Adrenal gland (tissue), 5 donors: ENCODE data around the gene APH1A.

ENCODE experiments used
- POLR2A ChIP-seq, 2 donors: fragments of 450-650 bp; IDR thresholded peaks; one replicate each; pipeline ENCODE4 v1.6.1; 2017; ENCODE audit warnings: antibody characterized with exemption in 2 of 2, mild to moderate bottlenecking in 2 of 2, moderate library complexity in 1 of 2
- TF ChIP-seq, protein P1 (sequence below), 6 experiments: fragments of 450-650 bp in 4 of 6; fragments of 200-600 bp in 2 of 6; sonication (generic) in 1 of 6; IDR thresholded peaks; 1 replicate in 5 of 6; 2 replicates in 1 of 6; pipeline versions ENCODE4 v1.5.1 to v1.8.0; 2016 to 2021; ENCODE audit warnings: antibody characterized with exemption in 6 of 6, mild to moderate bottlenecking in 2 of 6, moderate library complexity in 1 of 6
- donor health status: DM: no; HTN: no; CAD: no.

- TF ChIP-seq, protein P1, sequence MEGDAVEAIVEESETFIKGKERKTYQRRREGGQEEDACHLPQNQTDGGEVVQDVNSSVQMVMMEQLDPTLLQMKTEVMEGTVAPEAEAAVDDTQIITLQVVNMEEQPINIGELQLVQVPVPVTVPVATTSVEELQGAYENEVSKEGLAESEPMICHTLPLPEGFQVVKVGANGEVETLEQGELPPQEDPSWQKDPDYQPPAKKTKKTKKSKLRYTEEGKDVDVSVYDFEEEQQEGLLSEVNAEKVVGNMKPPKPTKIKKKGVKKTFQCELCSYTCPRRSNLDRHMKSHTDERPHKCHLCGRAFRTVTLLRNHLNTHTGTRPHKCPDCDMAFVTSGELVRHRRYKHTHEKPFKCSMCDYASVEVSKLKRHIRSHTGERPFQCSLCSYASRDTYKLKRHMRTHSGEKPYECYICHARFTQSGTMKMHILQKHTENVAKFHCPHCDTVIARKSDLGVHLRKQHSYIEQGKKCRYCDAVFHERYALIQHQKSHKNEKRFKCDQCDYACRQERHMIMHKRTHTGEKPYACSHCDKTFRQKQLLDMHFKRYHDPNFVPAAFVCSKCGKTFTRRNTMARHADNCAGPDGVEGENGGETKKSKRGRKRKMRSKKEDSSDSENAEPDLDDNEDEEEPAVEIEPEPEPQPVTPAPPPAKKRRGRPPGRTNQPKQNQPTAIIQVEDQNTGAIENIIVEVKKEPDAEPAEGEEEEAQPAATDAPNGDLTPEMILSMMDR (IDR thresholded peaks at IDR 0.05): peak in 1 of 6 experiments; percentile 4
- peak; percentile 67 to 84 for TF ChIP-seq POLR2A (IDR thresholded peaks at IDR 0.05)
Observed at GRCh38 chr1:150282558-150282958, 13.7 kb upstream of the APH1A start.
